Vagina (tissue), 2 donors: Measurements from ENCODE around the gene EARS2. TPM values are rescaled to one million over a fixed set of nuclear protein-coding genes. Genes with fewer than 3 reads are reported as not detected.

Source experiments
- DNase-seq, 2 donors: peaks; one replicate each; pipeline ENCODE4 v3.0.0-alpha.2; 2017; ENCODE audit errors: extremely low spot score in 2 of 2
- H3K27ac ChIP-seq: fragments of 200-600 bp; sonication (generic); one replicate; pipeline ENCODE4 v1.5.1; 2019
- H3K27me3 ChIP-seq: fragments of 200-600 bp; sonication (generic); one replicate; pipeline ENCODE4 v1.5.1; 2019
- H3K36me3 ChIP-seq, 2 donors: fragments of 200-600 bp; sonication (generic); one replicate each; pipeline ENCODE4 v1.5.1; 2017 to 2019
- H3K4me1 ChIP-seq: fragments of 200-600 bp; sonication (generic); one replicate; pipeline ENCODE4 v1.5.1; 2019
- H3K4me3 ChIP-seq, 2 donors: fragments of 200-600 bp; sonication (generic); 1 replicate in 1 of 2; 2 replicates in 1 of 2; pipeline ENCODE4 v1.5.1; 2016 to 2019
- H3K9me3 ChIP-seq: fragments of 200-600 bp; sonication (generic); one replicate; pipeline ENCODE4 v1.5.1; 2019
- POLR2A ChIP-seq, 2 donors: fragments of 450-650 bp; IDR thresholded peaks; one replicate each; pipeline ENCODE4 v1.6.1; 2017; ENCODE audit warnings: antibody characterized with exemption in 2 of 2, mild to moderate bottlenecking in 2 of 2, moderate library complexity in 2 of 2
- POLR2AphosphoS5 ChIP-seq, 2 donors: sonication (generic); formaldehyde crosslinking; IDR thresholded peaks; one replicate each; pipeline ENCODE4 v1.9.0; 2017; ENCODE audit warnings: antibody characterized with exemption in 2 of 2, mild to moderate bottlenecking in 2 of 2, low read depth in 1 of 2; ENCODE audit not compliant: insufficient read depth in 1 of 2
- intact Hi-C: fragments of 100-400 bp; cut with DNase I; formaldehyde crosslinking; loops from one replicate; pipeline ENCODE4 v1.15.1; 2023
- total RNA-seq: library from RNA; depleted of rRNA; stranded (reverse); fragments of >200 nt; gene quantifications from one replicate; pipeline ENCODE4 v1.2.3, GENCODE V29; 2016
- TF ChIP-seq, protein P1 (sequence below), 3 experiments: fragments of 450-650 bp in 2 of 3; fragments of 200-600 bp in 1 of 3; sonication (generic) in 1 of 3; IDR thresholded peaks; one replicate each; pipeline ENCODE4 v1.5.1; 2017 to 2019; ENCODE audit warnings: antibody characterized with exemption in 3 of 3, mild to moderate bottlenecking in 2 of 3, moderate library complexity in 2 of 3

The EARS2 gene
- total RNA-seq, 1 donor from 2014 or later: 46.7 TPM

DNA sequence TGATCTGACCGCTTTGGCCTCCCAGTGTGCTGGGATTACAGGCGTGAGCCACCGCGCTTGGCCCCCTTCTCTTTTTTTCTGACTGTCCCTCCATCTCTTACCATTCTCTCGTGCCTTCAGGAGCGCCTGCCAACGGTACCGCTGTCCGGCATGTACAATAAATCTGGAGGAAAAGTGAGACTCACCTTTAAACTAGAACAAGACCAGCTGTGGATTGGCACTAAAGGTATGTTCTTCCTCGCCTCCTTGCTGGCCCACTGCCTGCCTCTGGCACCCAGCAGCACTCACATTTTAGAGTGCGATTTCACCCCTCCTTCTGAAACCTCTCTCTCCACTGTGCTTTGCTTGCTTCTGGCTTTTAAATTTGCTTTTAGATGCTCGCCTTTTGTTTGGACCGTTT, 5.4 kb upstream of the EARS2 start:
- no peak for DNase-seq
- H3K4me3 ChIP-seq: no peak overlapping the region
- peaks cover 31% of the 10 kb centered on the region for H3K4me1 ChIP-seq
- TF ChIP-seq POLR2A (IDR thresholded peaks at IDR 0.05) (no peak), POLR2AphosphoS5 (IDR thresholded peaks at IDR 0.05; ENCODE audit: insufficient read depth in 1 of 2, low read depth in 1 of 2) (no peak)
- TF ChIP-seq, protein P1, sequence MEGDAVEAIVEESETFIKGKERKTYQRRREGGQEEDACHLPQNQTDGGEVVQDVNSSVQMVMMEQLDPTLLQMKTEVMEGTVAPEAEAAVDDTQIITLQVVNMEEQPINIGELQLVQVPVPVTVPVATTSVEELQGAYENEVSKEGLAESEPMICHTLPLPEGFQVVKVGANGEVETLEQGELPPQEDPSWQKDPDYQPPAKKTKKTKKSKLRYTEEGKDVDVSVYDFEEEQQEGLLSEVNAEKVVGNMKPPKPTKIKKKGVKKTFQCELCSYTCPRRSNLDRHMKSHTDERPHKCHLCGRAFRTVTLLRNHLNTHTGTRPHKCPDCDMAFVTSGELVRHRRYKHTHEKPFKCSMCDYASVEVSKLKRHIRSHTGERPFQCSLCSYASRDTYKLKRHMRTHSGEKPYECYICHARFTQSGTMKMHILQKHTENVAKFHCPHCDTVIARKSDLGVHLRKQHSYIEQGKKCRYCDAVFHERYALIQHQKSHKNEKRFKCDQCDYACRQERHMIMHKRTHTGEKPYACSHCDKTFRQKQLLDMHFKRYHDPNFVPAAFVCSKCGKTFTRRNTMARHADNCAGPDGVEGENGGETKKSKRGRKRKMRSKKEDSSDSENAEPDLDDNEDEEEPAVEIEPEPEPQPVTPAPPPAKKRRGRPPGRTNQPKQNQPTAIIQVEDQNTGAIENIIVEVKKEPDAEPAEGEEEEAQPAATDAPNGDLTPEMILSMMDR (IDR thresholded peaks at IDR 0.05): no peak
- peaks cover 8 to 73% of the 10 kb centered on the region in 2 donors for H3K36me3 ChIP-seq
- H3K9me3 ChIP-seq: no peaks in the 10 kb centered on the region
- intact Hi-C loops: no loop called here
- H3K27ac ChIP-seq: no peak overlapping the region
- H3K27me3 ChIP-seq: no peaks in the 10 kb centered on the region

DNA sequence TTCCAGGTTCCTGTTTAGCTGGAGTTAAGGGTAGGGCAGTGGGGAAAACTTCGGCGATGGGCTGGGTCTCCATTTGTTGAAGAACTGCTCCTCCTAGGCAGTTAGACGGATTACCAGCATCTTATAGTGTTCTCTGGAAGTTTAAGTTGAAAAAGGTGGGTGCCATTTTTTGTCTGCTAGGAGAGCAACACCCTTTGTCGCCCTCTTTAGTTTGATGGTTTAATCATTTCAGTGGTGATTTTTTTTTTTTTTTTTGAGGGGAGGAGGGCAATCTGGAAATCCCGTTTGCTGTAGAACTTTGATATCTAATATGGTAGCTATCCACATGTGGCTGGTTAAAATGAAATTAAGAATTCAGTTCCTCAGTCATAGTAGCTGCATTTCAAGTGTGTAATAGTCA, 4.4 kb upstream of the EARS2 start:
- Histone ChIP-seq H3K27ac (no peak overlapping the region), H3K36me3 (peaks cover 8 to 64% of the 10 kb centered on the region in 2 donors), H3K9me3 (no peaks in the 10 kb centered on the region), H3K4me3 (no peak overlapping the region), H3K4me1 (peaks cover 35% of the 10 kb centered on the region), H3K27me3 (no peaks in the 10 kb centered on the region)
- TF ChIP-seq POLR2AphosphoS5 (IDR thresholded peaks at IDR 0.05; ENCODE audit: insufficient read depth in 1 of 2, low read depth in 1 of 2): no peak
- TF ChIP-seq, protein P1 (IDR thresholded peaks at IDR 0.05): no peak
- no peak for TF ChIP-seq POLR2A (IDR thresholded peaks at IDR 0.05)
- intact Hi-C loops: no loop called here
- no peak for DNase-seq

DNA sequence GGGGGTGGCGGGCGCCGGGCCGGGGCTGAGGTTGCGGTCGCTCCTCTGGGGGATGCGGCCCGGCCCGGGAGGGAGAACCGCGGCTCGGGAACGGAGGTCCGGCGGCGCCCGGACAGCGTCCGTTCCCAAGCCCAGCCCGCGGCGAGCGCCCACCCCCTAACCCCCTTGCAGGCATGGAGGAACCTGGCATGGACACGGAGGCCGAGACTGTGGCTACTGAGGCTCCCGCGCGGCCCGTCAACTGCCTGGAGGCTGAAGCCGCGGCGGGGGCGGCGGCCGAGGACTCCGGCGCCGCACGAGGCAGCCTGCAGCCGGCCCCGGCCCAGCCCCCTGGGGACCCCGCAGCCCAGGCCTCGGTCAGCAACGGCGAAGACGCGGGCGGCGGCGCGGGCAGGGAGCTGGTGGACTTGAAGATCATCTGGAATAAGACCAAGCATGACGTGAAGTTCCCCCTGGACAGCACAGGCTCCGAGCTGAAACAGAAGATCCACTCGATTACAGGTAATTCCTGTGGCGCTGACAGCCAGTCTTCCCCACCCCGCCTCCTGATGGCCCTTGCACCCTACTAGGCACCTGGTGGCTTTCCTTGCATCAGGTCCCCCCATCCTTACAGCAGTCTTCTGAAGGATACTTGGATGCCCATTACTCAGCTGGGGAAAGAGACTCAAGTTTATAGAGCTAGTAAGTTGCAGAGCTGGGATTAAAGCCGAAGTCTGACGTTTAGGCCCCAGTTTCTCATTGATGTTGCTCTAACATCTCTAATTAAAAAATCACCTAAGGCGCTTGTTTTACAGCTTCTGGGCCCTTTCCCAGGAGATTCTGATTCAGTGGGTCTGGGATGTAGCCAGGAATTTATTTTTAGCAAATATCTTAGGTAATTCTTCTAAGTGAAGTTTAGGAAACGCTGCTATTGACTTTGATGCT, 891 bp upstream of the EARS2 start:
- peak overlapping the region; percentile 78 to 86 for H3K4me3 ChIP-seq
- H3K4me1 ChIP-seq: peaks cover 42% of the 10 kb centered on the region
- H3K36me3 ChIP-seq: peaks cover under 1 to 31% of the 10 kb centered on the region in 2 donors
- intact Hi-C loops: no loop called here
- peak in 1 of 2 donors; percentile 87 for DNase-seq
- no peaks in the 10 kb centered on the region for H3K27me3 ChIP-seq
- H3K9me3 ChIP-seq: no peaks in the 10 kb centered on the region
- TF ChIP-seq, protein P1 (IDR thresholded peaks at IDR 0.05): no peak
- TF ChIP-seq POLR2A (IDR thresholded peaks at IDR 0.05): peak in 1 of 2 donors; percentile 13
- peak overlapping the region; percentile 91 for H3K27ac ChIP-seq

DNA sequence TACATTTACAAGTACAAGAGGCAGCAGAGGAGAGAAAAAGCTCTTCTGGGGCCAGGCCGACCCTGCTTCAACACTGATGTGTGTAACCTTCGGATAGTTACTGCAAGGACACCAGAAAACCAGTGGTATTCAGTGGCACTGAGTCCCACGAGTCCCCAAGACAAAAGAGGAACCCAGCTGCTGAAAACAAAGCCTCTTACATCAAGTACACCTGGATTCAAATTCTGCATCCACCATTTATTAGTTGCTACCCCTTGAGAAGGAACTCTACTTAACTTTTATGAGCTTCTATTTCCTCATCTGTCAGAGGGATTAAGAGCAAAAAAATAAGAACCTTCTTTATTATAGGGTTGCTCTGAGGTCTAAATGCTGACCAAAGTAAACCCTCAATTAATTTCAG, 2.6 kb downstream of the EARS2 start:
- Histone ChIP-seq H3K27ac (no peak overlapping the region), H3K4me3 (no peak overlapping the region), H3K27me3 (no peaks in the 10 kb centered on the region), H3K9me3 (no peaks in the 10 kb centered on the region), H3K4me1 (peaks cover 26% of the 10 kb centered on the region), H3K36me3 (peaks cover 0 to 36% of the 10 kb centered on the region in 2 donors)
- intact Hi-C loops: no loop called here
- TF ChIP-seq POLR2AphosphoS5 (IDR thresholded peaks at IDR 0.05; ENCODE audit: insufficient read depth in 1 of 2, low read depth in 1 of 2) (no peak), POLR2A (IDR thresholded peaks at IDR 0.05) (no peak)
- TF ChIP-seq, protein P1 (IDR thresholded peaks at IDR 0.05): no peak
- no peak for DNase-seq

DNA sequence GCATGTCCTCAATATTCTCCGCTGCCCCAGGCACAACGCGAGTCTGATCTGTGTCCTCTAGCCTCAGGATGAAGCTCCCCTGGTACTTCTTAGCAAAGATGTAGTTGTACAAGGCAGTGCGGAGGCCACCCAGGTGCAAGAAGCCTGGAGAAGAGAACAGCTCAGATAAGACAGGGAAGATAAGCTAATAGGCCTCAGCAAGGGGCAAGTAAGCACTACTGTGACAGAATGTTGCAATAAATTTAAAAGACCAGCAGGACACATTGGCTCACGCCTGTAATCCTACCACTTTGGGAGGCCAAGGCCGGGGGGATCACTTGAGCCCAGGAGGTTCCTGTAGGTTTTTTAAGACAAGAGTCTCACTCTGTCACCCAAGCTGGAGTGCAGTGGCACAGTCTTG, 5.0 kb downstream of the EARS2 start:
- intact Hi-C loops: no loop called here
- Histone ChIP-seq H3K4me3 (no peak overlapping the region), H3K27me3 (no peaks in the 10 kb centered on the region), H3K36me3 (peaks cover 0 to 57% of the 10 kb centered on the region in 2 donors), H3K4me1 (peaks cover 11% of the 10 kb centered on the region), H3K9me3 (no peaks in the 10 kb centered on the region), H3K27ac (no peak overlapping the region)
- no peak for DNase-seq
- TF ChIP-seq, protein P1 (IDR thresholded peaks at IDR 0.05): no peak
- no peak for TF ChIP-seq POLR2AphosphoS5 (IDR thresholded peaks at IDR 0.05; ENCODE audit: insufficient read depth in 1 of 2, low read depth in 1 of 2)
- TF ChIP-seq POLR2A (IDR thresholded peaks at IDR 0.05): no peak
